SIG-M5 treated with dmso at 0.1 percent for 504 hours (cell line): ENCODE measurements around the gene CHSY1.
A peak's percentile ranks its signal among the peaks of the same experiment; 100 is the strongest.

ENCODE experiments used
- DNase-seq: peaks from one replicate; lab custom pipeline; 2025; ENCODE audit not compliant: unreplicated experiment; lab: John Stamatoyannopoulos, UW

Gene CHSY1

DNA sequence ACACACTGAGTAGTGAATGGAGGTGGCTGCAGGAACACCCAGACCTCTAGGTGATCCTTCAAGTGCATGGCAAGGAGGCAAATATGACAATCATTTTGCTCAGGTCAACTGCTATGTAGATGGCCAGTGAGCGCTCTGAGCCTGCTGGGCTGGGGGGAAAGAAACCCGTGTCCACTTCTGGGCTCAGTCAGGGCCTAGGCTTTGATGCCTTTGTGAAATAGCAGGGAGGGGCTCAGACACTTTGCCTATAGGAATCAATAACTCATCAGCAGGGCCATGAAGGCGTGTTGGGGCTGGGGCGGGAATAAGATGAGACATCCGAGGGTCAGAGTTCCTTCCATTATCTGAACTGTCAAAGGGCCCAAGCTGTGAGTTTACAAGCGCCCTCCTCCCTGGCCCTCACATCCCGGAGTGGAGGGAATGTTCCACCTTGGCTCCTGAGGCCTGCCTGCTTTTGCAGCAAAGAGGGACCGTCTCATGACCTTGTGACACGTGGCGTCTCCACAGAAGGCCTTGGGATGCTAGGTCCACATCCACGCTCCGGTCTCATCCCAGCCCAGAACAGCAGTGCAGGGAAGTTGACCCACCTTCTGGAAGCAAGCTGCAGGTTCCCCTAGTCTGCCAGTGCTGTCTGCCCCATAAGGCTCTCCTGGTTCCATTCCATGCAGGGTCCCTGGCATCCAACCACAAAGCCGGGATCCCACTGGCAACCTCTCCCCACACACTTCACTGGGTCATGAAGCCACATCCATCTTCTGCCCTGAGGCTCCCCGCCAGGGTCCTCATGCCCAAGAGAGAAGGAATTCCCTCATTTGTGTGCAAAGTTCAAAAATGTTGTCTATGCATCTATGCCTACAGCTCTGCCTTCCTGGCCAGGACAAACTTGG is 78.4 kb downstream of the CHSY1 start:
- DNase-seq, result no peak

DNA sequence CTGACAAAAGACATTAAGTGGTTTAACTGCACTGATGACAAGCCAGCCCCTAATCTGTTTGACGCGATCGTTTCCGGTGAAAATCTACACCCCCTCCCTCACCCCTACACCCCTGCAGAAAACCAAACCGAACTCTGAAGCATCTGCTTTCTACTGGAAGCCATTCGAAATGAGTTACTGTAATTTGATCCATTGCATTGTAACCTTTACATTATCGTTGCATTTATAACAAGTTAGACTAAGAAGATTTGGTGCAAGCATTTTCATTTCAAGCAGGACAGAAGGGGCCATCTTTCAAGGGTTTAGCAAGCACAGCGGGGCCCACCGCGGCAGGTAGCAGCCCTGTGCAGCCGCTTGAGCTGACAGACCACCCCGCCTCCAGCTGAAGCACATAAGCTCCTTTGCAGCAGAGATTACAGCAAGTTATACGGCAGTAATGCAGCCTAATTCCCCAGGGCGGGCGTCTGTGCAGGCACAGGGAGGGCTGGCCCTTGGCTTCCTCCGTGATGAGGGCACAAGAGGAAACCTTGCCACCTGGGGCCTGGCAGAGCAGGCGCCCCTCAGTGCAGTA is 79.3 kb downstream of the CHSY1 start:
- no peak for DNase-seq

DNA sequence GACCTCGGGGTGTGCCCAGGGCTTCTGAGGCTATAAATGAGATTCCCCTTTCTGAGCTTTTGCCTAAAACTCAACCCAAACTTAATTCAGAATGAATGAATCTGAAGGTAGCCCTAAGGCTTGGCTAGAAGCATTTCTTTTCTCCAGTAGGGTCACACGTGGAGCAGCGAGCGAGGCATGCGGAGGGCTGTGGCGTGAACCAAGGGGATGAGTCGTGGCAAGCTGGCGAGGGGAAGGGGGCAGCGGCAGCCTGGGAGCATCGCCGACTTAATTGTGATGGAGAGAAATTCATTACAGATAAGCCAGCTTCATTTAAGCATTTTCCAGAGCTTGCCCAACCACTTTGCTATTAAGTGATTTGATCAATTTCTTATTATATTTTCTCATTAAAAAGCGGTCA is 79.9 kb downstream of the CHSY1 start:
- DNase-seq, result no peak

DNA sequence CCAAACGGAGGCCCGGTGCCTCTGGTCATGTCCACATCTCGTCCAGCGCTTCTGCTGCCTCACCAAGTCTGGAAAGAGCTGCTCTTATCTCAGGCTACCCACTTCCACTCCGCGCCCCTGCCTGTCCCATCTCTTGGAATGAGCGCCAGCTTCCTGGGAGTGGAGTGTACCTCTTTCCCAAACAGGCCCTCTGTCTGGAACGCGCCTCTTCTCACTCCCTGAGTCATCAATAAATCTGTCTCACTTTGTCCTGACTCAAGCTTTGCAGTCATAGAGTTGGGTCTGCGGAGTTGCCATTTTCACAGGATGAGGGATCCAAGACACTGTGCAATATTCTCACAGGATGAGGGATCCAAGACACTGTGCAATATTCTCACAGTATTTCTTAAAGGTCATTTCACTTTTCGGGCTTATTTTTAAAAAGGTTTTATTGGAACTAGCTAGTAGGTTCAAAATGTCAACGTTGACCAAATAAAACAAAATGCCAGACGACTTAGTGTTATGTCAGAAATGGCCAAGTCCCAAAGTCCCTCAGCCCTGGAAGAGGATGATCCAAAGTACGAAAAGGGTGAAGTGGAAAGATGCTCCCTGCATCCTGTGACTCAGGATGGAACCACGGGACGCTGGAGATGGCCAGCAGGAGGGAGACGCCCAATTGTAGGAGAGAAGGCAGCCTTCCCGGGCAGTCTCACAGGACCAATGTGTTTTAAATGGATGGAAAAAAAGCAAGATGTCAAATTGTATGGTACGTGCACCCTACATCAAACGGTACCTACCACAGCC is 81.1 kb downstream of the CHSY1 start:
- DNase-seq, result no peak

DNA sequence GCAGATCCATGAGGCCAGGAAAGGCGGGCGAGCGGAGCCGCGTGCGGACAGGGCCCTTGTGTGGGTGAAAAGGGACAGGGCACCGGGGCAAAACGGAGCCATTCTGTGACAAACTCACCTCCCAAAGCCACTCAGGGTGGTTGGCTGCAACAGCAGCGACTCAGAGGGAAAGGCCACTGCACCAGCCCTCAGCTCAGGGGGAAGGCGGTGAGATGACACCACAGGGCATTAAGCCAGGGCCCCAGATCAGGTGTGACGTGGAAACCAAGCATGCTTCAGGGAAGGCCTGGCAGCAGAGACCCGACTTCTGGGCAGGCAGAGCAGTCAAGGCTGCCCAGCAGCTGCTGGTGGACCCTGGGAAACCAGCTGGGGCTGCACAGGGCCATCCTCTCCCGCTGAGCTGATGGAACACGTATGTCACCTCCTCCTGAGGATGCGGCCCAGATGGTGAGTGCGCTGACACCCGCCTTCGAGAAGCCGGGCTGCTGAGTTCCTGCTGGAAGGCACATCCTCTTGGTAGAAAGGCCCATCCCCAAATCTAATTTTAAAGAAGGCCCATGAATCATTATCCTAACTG is 82.3 kb downstream of the CHSY1 start:
- DNase-seq, result no peak

DNA sequence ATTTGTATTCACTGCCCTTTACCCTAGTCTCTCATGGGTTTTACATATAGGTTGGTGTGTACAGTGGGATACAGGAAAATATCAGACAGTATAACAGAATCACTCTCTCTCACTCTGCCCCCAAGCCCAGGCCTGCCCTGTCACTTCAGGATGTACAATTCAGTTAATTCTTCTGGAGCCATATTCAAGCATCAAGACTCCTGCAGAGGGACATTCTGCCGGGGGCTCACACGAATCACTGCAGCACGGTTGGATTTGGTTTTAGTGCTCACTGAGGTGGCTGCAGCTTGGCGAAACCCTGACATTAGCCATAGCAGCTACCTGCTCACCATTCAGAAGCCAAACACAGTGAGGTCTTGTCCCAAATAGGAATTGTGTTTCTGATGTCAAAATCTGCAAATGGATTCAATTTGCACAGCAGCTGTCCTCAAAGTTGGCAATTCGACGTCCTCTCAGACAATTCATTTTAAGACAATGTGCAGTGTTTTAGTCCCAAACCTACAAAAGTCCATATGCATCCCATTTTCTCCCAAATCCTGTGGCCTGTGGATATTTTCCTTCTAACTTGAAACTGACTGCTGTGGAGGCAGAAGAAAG is 82.9 kb downstream of the CHSY1 start:
- DNase-seq, result no peak

DNA sequence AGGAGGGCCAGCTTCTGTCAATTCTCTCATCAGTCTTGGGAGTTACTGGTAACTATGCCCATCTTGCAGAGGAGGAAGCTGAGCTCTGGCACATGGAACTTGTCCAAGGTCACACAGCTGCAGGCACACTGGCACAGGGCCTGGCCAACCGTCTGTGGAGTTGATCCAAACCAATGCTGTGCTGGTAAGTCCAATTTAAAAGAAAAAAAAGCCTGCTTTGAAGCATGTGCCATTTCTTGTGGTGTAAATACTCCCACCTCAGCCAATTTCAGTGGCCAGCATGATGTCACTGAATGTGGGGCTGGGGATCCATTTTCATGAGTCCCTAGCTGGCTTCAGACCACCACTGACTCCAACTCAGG is 83.4 kb downstream of the CHSY1 start:
- no peak for DNase-seq

DNA sequence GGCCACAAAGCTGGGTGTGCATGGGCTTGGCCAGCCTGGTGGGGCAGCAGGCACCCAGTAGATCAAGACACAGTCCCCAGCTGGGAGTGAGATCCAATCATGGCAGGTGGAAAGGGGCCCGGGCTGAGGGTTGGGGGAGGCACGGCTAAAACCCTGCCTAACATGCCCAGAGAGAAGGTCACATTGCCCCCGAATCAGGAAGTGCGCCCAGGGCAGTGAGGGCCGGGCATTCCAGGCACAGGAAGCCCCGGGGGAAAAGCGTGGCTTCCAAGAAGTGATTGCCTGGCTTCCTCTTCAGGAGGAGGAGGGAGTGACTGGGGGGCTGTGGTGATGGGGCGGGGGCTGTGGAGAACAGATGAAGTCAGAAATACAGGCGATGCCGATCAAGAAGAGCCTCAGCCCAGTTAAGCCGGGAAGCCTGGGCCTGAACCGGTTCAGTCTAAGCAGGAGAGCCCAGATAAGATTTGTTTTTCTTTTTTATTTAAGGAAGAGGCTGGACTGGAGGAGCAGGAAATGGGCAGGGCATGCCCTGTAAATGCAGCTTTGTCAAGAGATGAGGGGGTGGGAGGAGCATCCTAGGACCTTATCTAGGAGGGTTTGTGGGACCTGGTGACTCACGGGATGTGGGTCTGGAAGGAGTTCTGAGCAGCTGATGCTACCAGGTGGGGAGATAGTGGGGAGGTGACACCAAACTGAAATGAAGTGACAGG is 83.9 kb downstream of the CHSY1 start:
- DNase-seq, result peak; percentile 56

DNA sequence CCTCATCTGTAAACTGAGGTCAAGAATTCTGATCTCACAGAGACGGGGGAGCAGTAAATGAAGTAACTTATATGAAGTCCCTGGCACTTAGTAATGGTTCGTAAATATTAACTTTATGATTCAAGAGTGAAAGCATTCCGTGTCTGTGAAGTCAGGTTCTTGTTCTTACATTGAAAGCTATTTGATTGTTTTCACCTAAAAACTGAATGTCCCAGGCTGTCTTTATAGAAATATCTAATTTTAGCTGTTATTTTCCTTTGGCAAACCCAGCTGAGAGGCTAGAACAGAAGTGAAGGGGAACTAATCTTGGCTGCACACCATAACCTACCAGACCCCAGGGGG is 84.5 kb downstream of the CHSY1 start:
- DNase-seq, result no peak

DNA sequence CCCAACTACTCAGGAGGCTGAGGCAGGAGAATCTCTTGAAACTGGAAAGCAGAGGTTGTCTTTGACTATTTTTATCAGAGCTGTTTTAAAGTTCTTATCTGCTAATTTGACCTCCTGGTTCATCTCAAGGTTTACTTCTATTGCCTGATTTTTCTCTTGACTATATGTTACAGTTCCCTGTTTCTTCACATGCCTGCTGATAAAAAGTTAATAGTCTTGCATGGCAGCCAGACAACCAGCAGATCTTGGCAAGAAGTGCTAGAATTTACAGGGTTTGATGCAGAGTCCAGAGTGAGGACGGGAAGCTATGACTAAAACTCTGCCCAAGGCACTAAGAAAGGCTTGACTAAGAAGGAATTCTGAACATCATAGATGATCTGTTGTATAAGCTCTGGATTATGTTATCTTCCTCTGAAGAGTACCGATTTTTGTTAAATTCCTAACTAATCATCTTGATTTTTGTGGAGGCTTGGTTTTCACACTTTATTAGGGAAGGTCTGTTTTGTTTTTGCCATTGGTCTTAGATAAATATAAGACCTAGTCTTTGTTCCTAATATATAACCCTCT is 85.9 kb downstream of the CHSY1 start:
- DNase-seq, result no peak

DNA sequence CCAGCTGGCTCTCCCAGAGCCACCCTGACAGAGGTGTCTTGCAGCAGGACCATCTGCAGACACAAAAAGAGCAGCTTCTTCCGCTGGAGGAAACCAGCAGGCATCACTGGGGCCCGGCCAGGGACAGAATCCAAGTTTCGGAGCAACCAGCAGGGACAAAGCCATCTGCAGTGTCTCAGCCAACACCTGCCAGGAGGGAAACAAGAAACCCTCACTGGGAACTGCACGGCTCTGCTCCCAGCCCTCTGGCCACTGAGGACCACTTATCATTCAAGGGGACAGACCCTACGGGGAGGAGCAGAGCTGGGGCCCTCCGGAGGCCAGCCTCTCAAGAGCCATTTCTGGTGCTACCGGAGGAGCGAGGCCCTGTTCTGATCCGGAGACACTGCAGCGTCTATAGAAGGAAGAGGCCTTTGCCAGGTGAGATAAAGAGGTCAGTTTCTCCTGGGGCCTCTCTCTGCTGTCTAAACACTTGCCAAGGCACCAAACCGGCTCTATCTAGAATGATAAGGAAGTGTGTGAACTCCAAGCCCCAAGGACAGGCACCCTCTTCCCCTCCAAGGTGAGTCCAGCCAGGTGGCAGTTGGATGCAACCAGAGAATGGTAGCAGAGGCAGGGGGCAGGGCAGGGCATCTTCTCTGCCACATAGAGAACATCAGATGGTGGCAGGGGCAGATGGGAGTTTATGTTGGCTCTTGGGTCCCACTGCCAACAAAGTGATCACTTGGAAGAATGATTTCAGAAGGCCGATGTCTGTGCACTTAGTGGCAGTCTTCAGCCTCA is 89.0 kb downstream of the CHSY1 start:
- no peak for DNase-seq

DNA sequence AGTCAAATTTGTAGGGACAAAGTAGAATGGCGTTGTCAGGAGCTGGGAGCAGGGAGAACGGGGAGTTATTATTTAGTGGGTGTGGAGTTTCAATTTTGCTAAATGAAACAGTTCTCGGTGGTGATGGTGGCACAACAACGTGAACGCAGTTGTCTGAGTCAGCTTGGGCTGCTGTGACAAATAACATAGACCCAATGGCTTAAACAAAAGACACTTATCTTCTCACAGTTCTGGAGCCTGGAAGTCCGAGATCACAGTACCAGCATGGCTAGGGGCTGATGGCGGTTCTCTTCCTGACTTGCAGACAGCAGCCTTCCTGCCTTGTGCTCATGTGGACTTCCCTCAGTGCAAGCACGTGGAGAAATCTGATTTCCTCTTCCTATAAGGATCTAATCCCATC is 90.2 kb downstream of the CHSY1 start:
- DNase-seq, result no peak

DNA sequence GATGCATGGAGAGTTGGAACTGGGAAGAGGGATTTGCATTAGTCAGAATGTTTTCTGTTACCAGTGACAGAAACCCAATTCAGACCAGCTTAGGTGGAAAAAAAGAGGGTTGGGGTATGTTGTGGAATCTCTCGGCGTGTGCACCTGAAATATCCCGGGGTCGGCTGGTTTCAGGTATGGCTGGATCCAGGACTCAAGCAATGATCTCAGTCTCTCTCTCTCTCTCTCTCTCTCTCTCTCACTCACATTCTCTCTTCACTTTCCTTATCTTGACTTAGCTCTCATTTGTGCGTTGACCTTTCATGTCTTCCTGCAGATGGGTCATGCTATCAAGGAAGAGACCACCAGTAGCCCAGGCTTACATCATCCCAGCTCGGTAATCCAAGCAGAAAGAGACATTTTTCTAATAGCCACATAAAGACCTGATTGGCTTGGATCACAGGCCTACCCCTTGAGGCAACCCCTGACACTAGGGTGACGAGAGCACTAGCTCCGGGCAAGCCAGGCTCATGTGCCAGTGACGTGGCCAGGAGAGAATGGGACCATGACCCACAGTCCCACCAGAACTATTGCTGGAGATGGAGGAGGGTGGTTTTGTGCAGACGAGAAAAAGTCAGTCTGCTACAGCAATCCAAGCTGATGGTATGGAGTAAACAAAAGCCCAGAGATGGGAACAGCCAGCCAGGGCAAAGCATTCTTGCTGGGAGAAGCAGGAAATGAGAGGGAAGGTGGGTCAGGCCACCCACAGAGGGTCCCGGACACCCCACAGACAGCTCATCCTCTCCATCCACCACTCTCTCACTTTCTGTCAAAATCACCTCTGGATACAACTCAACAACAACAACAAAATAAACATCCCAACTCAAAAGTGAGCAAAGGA is 91.7 kb downstream of the CHSY1 start:
- no peak for DNase-seq

DNA sequence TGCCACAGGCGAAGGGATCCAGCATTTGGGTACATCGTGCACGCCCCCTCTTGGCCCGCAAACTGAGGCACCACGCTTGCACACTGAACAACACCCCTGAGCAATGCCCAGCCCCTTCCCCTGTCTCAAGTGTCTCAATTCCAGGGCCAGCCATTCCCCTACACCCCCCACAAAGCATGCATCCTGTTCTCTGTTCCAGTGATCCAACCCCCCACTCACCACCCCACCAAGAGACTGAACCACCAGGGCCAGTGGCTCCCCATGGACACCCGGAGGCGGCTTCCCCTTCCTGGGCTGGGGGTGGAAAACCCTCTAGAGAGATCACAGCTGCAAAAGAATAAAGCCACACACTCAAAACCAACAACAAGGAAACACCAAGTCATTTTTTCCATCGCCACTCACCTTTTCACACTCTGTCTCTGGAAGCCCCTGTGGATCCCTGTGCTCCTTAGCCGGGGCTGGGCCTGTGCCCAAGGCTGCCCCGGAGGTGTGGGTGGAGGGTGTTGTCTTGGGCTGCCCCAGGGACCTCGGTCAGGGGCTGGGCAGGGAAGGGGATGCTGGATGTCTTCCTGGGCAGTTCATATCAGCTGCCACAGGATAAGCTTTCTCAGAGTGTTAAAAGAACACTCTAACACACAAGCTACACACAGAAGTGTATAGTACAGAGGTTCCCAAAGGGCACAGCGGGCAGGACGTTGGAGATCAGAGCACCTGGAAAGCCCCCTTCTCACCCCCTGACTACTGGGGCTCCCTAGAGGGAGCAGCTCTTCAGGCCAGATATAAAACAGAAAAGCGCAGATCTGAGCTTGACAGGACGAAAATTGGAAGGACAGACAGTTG is 92.5 kb downstream of the CHSY1 start:
- DNase-seq, result no peak

DNA sequence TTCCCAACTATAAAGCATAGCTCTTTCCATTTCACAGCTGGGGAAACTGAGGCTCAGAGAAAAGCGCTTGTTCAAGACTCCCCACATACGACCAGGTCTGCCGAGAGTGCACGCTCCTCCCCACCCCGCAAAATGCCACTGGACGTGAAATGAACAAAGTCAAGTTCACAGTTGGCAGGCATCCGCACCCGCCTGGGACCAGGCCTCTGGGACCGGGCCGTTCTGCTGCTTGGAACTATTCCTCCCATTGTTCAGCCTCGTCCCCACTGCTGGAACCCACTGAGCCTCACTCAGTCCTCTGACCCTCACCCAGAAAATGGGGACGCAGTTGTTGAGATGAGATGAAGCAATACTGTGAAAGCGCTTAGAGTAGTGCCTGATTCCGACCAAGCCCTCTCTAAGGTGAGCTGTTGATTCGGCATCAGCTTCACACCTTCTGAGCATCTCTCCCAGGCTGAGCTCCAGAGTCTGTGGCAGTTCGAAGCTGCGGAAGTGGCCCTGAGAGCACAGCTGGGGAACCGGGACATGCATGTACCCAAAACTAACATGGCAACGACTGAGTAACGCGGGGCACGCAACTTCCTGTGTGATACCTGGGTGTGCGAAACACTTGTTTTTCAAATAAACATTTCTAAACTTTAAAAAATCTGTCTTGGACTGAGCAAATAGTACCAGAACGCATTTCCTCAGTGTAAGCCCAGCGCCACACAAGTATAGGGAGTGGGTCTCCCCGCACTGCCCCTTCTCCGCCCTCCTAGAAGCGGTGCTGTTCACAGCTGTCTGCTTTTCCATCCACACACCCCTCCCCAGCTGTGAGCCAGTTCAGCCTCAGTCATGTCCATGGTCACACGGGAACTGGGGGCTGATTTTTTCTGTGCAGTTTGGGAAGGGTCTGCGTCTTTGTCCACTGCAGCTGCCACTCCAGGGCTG is 93.4 kb downstream of the CHSY1 start:
- DNase-seq, result no peak

DNA sequence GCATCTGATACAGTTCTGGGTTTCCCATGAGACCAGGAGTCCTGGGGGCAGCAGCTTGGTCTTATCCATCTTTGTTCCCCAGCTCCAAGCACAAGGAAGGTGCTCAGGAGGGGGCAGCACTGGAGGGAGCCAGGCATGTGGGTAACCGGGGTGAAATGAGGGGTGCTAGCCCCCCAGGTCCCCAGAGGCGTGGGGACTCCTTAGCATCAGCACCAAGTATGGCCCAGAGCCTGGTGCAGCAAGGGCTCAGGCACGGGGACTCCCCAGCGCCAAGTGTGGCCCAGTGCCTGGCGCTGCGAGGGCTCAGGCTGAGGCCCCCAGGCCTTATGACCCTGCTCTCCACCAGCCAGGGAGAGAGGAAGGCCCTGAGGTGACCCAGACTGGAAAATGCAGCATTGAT is 94.1 kb downstream of the CHSY1 start:
- no peak for DNase-seq
